ENCODE results near the gene RBM46. TPM values are rescaled to one million over a fixed set of nuclear protein-coding genes. Genes with fewer than 3 reads are reported as not detected.

Gene RBM46
- total RNA-seq, 1 donor from 2014 or later, result 0.04 TPM

DNA sequence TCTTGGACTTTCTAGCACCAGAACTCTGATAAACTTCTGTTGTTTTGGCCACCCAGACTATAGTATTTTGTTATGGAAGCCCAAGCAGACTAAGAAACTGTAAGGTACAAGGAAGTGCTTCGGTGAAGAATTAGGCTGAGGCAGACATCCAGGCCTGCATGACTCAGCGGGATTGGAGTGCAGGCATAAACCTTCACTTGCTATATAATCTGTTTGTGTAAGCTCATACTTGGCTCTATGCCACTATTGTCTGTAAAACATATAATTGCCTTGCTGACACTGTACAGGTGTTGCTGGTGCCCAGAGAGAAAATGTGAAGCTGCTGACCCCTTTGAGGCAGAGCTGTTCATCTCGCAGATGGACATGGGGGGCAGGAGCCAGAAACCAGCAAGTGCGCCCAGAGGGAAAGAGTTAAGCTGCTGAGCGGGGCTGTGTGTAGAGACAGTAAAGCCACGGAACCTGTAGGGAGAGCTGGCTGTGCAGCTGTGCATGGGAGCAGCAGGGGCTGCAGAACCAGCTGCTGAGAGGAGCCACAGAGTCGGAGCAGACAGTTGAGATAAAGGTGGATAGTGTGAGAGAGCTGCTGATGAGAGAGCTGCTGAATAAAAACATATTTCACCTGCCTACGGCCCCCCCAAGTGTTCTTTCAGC lies 96.2 kb downstream of the RBM46 start:
- DNase-seq (ENCODE audit: low read depth), result peak; percentile 14
- no peak overlapping the region for H3K4me3 ChIP-seq (ENCODE audit: low read depth, low read length)
- H3K27me3 ChIP-seq (ENCODE audit: control insufficient read depth, insufficient read depth, low read length), result no peaks in the 10 kb centered on the region
- no peaks in the 10 kb centered on the region for H3K36me3 ChIP-seq (ENCODE audit: control insufficient read depth, insufficient read depth, low read length)
- TF ChIP-seq, protein P1, sequence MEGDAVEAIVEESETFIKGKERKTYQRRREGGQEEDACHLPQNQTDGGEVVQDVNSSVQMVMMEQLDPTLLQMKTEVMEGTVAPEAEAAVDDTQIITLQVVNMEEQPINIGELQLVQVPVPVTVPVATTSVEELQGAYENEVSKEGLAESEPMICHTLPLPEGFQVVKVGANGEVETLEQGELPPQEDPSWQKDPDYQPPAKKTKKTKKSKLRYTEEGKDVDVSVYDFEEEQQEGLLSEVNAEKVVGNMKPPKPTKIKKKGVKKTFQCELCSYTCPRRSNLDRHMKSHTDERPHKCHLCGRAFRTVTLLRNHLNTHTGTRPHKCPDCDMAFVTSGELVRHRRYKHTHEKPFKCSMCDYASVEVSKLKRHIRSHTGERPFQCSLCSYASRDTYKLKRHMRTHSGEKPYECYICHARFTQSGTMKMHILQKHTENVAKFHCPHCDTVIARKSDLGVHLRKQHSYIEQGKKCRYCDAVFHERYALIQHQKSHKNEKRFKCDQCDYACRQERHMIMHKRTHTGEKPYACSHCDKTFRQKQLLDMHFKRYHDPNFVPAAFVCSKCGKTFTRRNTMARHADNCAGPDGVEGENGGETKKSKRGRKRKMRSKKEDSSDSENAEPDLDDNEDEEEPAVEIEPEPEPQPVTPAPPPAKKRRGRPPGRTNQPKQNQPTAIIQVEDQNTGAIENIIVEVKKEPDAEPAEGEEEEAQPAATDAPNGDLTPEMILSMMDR (IDR thresholded peaks at IDR 0.05; ENCODE audit: insufficient read depth, low read length, poor library complexity, severe bottlenecking), result no peak

Other genes starting within 250 kb of the RBM46 start
- 75.5 and 83.4 TPM in 2 replicates for gene PLRG1, start 230.9 kb upstream of the RBM46 start, total RNA-seq
- gene FGB, start 218.3 kb upstream of the RBM46 start, total RNA-seq, result 1.5 and 3.7 TPM in 2 replicates
- gene FGA, start 190.5 kb upstream of the RBM46 start, total RNA-seq, result not detected in 2 replicates
- not detected in 2 replicates for gene FGG, start 168.6 kb upstream of the RBM46 start, total RNA-seq
- 1.1 and 1.2 TPM in 2 replicates for gene LRAT, start 37.3 kb upstream of the RBM46 start, total RNA-seq